Sigmoid colon (tissue), 7 donors: ENCODE data around the gene BORCS6. TPM values are rescaled to one million over a fixed set of nuclear protein-coding genes. Genes with fewer than 3 reads are reported as not detected.

ENCODE experiments used
- DNase-seq: peaks from one replicate; pipeline ENCODE4 v3.0.0-alpha.2; 2019
- H3K27ac ChIP-seq, 4 donors: fragments of 200-600 bp; sonication (generic); one replicate each; pipeline ENCODE4 v1.5.1; 2016 to 2019; ENCODE audit warnings: mild to moderate bottlenecking in 1 of 4
- H3K27me3 ChIP-seq, 3 donors: fragments of 200-600 bp; sonication (generic); one replicate each; pipeline ENCODE4 v1.5.1; 2019; ENCODE audit warnings: mild to moderate bottlenecking in 1 of 3
- H3K36me3 ChIP-seq, 4 donors: fragments of 200-600 bp; sonication (generic); one replicate each; pipeline ENCODE4 v1.5.1; 2016 to 2019
- H3K4me1 ChIP-seq, 4 donors: fragments of 200-600 bp; sonication (generic); one replicate each; pipeline ENCODE4 v1.5.1; 2017 to 2019
- H3K4me3 ChIP-seq, 4 donors: fragments of 200-600 bp; sonication (generic); one replicate each; pipeline ENCODE4 v1.5.1; 2017 to 2019; ENCODE audit warnings: mild to moderate bottlenecking in 2 of 4, moderate library complexity in 1 of 4
- H3K9me3 ChIP-seq, 4 donors: fragments of 200-600 bp in 3 of 4; sonication (generic) in 3 of 4; one replicate each; pipeline versions ENCODE4 v1.5.1 to v1.6.1; 2013 to 2019
- EP300 ChIP-seq, 4 donors: sonication (generic); formaldehyde crosslinking; IDR thresholded peaks; one replicate each; pipeline ENCODE4 v1.6.1; 2017; ENCODE audit warnings: antibody characterized with exemption in 4 of 4
- POLR2A ChIP-seq, 2 donors: fragments of 450-650 bp; IDR thresholded peaks; one replicate each; pipeline ENCODE4 v1.6.1; 2016; ENCODE audit warnings: antibody characterized with exemption in 2 of 2, mild to moderate bottlenecking in 2 of 2, moderate library complexity in 2 of 2
- POLR2AphosphoS5 ChIP-seq, 4 donors: sonication (generic); formaldehyde crosslinking; IDR thresholded peaks; one replicate each; pipeline ENCODE4 v1.6.1; 2017; ENCODE audit warnings: antibody characterized with exemption in 4 of 4
- WGBS, 2 donors: extraction: QIAGEN DNeasy Blood & Tissue Kit; methylation state at CpG; one replicate each; pipeline ENCODE4 v1.1.7; 2013; 5-methylcytosine and 5-hydroxymethylcytosine counted together
- intact Hi-C: fragments of 100-400 bp; cut with DNase I; formaldehyde crosslinking; loops from one replicate; pipeline ENCODE4 v1.15.1; 2023
- polyA plus RNA-seq, 3 donors: library from polyadenylated mRNA; stranded (reverse); fragments of 200-250 nt; gene quantifications; one replicate each; pipeline ENCODE4 v1.2.3, GENCODE V29; 2013
- total RNA-seq, 4 donors: library from RNA; depleted of rRNA; stranded (reverse); fragments of >200 nt; gene quantifications; one replicate each; pipeline ENCODE4 v1.1.0, GENCODE V29; 2016
- TF ChIP-seq, protein P1 (sequence below), 4 experiments: fragments of 450-650 bp in 3 of 4; fragments of 200-600 bp in 1 of 4; IDR thresholded peaks; one replicate each; pipeline ENCODE4 v1.5.1; 2016 to 2019; ENCODE audit warnings: antibody characterized with exemption in 4 of 4, mild to moderate bottlenecking in 3 of 4, moderate library complexity in 2 of 4
- donor health status: healthy with polysubstance abuse.
- donor health status: Bipolar disorder and iron deficiency.
- donor health status: healthy.

Gene BORCS6
- total RNA-seq (10 to 100 TPM in 3 of 4 donors, 1 to 10 TPM in 1; 7.7 to 17.7 (median 15.8) TPM), polyA plus RNA-seq (10 to 100 TPM in 2 of 3 donors, 1 to 10 TPM in 1; 9.2 to 14.6 (median 10.8) TPM)

DNA sequence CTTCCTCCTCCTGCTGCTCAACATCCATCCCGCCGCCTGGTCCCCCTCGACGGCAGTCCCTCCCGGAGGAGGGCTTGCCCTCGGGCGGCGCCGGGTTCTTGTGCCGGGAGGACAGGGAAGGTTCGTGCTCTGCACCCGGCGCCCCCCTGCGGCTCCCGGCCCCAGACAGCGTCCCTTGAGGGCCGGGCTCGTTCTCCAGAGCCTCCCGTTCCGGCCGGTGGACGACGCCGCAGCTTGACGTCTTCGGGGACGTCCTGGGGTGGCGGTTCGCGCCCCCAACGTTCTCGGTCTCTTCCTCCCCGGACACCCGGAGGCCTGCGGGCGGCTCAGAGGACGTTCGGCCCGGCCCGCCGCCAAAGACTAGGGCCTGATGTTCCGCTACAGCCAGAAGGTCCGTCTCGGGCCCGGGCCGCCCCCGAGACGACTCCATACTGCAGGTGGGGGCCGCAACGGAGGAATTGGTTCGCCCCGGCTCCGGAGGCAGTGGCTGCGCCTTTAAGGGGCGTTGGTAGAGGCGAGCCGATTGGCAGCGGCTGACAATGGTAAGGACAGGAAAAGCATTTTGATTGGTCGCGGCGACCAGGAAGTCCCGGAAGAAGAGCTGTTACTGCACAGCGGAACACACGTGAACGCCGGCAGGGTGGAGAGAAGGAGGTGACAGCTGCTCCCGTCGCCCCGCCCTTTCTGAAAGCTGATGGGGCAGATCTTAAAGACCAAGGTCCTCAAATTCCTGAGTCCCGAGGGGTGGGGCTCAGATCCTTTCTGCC lies at the start of gene BORCS6:
TSS of gene BORCS6 (minus strand) at position 470 of the 767 bp plus-strand sequence. CDS start at position 430, 40 bp downstream.
- TF ChIP-seq POLR2A (IDR thresholded peaks at IDR 0.05) (peak; percentile 78 to 84), POLR2AphosphoS5 (IDR thresholded peaks at IDR 0.05) (peak; percentile 87 to 92 (median 89)), EP300 (IDR thresholded peaks at IDR 0.05) (peak in 1 of 4 donors; percentile 26)
- TF ChIP-seq, protein P1, sequence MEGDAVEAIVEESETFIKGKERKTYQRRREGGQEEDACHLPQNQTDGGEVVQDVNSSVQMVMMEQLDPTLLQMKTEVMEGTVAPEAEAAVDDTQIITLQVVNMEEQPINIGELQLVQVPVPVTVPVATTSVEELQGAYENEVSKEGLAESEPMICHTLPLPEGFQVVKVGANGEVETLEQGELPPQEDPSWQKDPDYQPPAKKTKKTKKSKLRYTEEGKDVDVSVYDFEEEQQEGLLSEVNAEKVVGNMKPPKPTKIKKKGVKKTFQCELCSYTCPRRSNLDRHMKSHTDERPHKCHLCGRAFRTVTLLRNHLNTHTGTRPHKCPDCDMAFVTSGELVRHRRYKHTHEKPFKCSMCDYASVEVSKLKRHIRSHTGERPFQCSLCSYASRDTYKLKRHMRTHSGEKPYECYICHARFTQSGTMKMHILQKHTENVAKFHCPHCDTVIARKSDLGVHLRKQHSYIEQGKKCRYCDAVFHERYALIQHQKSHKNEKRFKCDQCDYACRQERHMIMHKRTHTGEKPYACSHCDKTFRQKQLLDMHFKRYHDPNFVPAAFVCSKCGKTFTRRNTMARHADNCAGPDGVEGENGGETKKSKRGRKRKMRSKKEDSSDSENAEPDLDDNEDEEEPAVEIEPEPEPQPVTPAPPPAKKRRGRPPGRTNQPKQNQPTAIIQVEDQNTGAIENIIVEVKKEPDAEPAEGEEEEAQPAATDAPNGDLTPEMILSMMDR (IDR thresholded peaks at IDR 0.05) = no peak
- no peaks in the 10 kb centered on the region for H3K9me3 ChIP-seq
- WGBS, 2 donors = 0% methylated on average over 70 of the region's 70 CpGs
- DNase-seq = peak; percentile 100
- H3K36me3 ChIP-seq = no peaks in the 10 kb centered on the region
- peaks cover 0 to 53% (median 41%) of the 10 kb centered on the region in 4 donors for H3K4me1 ChIP-seq
- intact Hi-C loops = loop anchor here (1.0 kb wide), 2 partner anchors 31 to 58 kb away; partner anchors contain the start of gene CTC1
- peak within 1 kb of the TSS; percentile 54 to 78 (median 68) for H3K4me3 ChIP-seq
- peak within 1 kb of the TSS; percentile 81 to 99 (median 96) for H3K27ac ChIP-seq
- no peaks in the 10 kb centered on the region for H3K27me3 ChIP-seq

DNA sequence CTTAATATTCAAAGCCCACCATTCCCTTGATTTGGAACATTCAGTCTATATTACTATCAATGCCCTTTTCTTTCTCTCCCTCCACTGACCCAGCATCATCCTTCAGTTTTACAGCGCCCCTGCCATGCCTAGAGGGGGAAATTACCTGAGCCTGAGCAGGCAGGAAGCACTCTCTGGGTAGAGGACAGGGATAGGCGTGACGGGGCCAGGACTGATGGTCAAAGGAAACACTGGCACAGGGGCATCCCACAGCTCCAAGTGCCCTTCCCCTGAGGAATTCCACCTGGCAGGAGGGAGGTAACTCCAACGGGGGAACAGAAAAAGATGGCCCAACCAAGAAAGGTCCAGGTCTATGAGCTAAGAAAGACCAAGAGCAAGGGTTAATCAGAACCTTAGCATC lies 47.9 kb upstream of the BORCS6 start:
- Histone ChIP-seq H3K27me3 (no peaks in the 10 kb centered on the region), H3K4me1 (no peaks in the 10 kb centered on the region), H3K9me3 (no peaks in the 10 kb centered on the region), H3K4me3 (no peak overlapping the region), H3K36me3 (peaks cover 26 to 99% (median 60%) of the 10 kb centered on the region in 4 donors), H3K27ac (no peak overlapping the region)
- TF ChIP-seq POLR2A (IDR thresholded peaks at IDR 0.05) (no peak), EP300 (IDR thresholded peaks at IDR 0.05) (no peak), POLR2AphosphoS5 (IDR thresholded peaks at IDR 0.05) (no peak)
- TF ChIP-seq, protein P1 (IDR thresholded peaks at IDR 0.05) = no peak
- DNase-seq = no peak
- WGBS, 2 donors = 81 to 92% methylated on average over 4 of the region's 4 CpGs
- intact Hi-C loops = no loop called here

DNA sequence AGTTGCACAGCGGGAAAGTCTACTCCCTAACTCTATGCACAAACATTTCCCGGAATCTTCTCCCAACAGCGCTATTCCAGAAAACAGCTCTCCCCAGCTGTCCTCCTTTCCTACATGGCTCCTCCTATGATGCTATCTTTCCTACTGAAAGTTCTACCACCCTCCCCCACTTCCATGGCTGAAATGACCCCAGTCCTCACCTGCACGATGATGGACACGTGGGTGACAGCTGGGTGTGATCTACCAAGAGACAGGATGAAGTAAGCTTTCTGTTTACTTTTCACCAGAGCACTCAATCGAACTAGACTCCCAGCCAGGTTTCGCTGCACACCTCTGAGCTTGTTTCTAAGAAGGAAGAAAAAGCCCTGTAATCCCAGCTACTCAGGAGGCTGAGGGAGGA lies 47.2 kb upstream of the BORCS6 start:
- Histone ChIP-seq H3K27ac (no peak overlapping the region), H3K4me3 (no peak overlapping the region), H3K4me1 (no peaks in the 10 kb centered on the region), H3K27me3 (no peaks in the 10 kb centered on the region), H3K36me3 (peaks cover 30 to 100% (median 67%) of the 10 kb centered on the region in 4 donors), H3K9me3 (no peaks in the 10 kb centered on the region)
- intact Hi-C loops = no loop called here
- DNase-seq = no peak
- TF ChIP-seq EP300 (IDR thresholded peaks at IDR 0.05) (no peak), POLR2AphosphoS5 (IDR thresholded peaks at IDR 0.05) (no peak), POLR2A (IDR thresholded peaks at IDR 0.05) (no peak)
- TF ChIP-seq, protein P1 (IDR thresholded peaks at IDR 0.05) = no peak
- WGBS, 2 donors = 66 to 80% methylated on average over 7 of the region's 7 CpGs

DNA sequence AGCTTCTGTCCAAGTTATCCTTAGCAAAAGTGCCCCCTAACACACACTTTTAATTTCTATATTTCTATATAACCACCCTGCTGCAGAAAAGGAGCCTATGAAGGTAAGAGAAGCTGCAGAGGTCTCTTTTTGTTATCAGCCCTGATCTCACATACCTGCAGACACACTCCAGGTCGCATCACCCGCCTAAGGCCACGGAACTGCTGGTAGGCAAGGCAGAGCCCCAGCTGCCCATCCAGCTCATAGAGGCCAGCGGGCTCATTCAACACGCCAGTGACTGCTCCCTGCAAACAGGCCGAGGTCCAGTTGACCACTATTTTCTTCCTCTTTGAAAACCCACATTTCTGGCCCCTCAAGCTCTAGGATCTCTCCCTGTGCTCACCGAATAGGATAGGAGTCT lies 45.7 kb upstream of the BORCS6 start:
- Histone ChIP-seq H3K9me3 (no peaks in the 10 kb centered on the region), H3K4me3 (no peak overlapping the region), H3K4me1 (no peaks in the 10 kb centered on the region), H3K36me3 (peaks cover 44 to 100% (median 79%) of the 10 kb centered on the region in 4 donors), H3K27ac (no peak overlapping the region), H3K27me3 (no peaks in the 10 kb centered on the region)
- TF ChIP-seq POLR2A (IDR thresholded peaks at IDR 0.05) (no peak), EP300 (IDR thresholded peaks at IDR 0.05) (no peak), POLR2AphosphoS5 (IDR thresholded peaks at IDR 0.05) (no peak)
- TF ChIP-seq, protein P1 (IDR thresholded peaks at IDR 0.05) = no peak
- WGBS, 2 donors = 97% methylated on average over 7 of the region's 7 CpGs
- intact Hi-C loops = no loop called here
- DNase-seq = no peak
